CD4-positive, alpha-beta T cell treated with Interleukin-6 at 100 ng/mL for 8 hours (primary cell): ENCODE data around the gene TMEM52B.

ENCODE experiments used
- DNase-seq: peaks from one replicate; pipeline ENCODE4 v3.0.0-alpha.2; 2020; ENCODE audit warnings: mixed read lengths, low spot score

Gene TMEM52B

DNA sequence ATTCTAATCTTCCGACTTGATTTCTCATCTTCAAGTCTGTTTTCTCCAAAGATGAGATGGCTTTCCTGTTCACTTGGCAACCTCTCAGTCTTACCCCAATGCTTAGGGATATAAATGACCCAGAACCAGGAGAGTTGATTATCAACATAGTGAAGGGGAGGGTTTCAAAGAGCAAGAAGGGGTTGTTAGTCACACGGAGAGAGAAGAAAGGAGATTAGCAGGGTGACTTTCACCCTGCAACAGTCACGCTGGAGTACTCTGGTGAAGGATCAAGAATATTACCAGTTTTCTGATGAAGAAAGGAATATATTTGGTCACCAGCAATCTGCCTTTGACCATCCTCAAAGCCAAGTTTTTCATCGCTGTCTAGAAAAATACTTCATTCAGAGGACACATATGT is at the start of gene TMEM52B:
Gene TMEM52B (plus strand): TSS at position 212 of the 400 bp plus-strand sequence. CDS start 543 bp downstream, outside the sequence.
- DNase-seq: no peak

DNA sequence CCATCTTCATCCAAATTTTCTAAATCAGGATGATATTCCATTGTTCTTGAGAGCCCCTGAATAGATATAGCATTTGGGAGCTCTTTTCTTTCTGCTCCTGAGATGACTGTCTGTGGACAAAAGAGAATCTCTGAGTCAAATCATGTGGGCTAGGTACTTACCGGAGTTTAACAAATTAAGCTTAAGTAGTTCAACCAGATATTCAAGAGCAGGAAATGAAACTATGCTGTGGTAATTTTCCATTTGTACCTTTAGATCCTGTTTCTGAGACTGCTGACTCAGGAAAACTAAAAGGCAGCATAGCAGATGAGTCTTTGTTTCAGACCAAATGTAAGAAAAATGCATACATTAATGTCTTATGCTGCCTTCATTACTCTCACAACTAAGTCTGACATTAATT is 48.8 kb upstream of the TMEM52B start, which contains the start of gene CLEC7A:
Gene CLEC7A (minus strand): TSS at position 158 of the 400 bp plus-strand sequence. CDS start 117 bp downstream, at position 41.
- DNase-seq: peak; percentile 3

DNA sequence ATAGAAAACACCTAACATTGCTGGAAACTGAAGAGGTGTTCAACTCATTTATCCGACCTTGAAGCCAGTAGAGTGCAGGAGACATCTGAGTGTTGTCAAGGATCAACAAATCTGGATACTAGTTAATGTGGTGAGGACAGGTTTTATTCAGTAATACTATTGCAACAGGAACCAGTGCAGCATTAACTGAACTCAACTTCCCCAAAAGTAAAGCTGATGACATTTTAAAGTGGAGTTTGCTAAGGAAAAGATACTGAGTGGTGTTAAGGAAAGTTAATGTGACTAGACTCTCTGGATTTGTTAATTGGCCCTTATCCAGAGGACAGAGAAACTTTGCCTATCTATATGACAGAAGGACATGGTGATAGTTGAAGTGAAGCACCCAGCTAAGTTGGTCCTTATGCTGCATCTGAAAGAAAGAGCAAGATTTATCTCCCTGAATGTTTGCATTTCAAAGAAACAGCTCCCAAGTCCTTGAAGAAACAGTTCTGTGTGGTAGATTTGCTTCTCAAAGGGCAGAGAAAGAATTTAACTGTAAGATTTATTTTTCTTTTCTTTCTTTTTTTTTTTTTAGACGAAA is 47.6 kb upstream of the TMEM52B start:
- no peak for DNase-seq

DNA sequence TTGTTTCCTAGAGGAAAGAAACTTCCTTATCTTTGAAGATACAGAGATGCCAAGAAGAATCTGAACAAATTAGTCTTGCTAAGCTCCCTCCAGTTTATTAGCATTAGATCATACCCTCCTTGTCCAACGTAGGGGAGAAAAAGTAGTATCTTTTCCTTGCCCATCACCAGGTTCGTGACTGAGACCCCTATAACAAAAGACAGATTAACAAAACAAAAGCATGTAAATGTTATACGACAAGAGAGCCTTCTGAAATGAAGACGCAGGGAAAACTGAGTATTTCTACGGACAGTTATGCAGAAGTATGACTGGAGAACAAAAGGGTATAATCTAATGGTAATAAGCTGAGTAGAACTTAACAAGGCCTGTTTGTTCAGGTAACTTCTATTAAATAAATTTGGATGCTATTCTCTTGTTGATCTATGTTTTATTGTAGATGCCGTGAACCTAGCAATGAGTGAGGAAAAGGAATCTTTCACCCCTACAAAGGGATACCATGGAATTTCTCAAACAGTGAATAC is 45.9 kb upstream of the TMEM52B start:
- no peak for DNase-seq

DNA sequence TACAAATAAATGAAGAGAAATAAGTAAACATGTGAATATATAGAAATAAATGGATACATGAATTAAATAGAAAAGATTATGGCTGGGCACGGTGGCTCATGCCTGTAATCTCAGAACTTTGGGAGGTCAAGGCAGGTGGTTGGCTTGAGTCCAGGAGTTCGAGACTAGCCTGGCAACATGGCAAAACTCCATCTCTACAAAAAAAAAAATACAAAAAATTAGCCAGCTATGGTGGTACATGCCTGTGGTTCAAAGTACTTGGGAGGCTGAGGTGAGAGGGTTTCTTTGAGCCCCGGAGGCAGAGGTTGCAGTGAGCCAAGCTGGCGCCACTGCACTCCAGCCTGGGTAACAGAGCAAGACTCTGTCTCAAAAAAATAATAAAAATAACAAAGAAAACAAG is 43.7 kb upstream of the TMEM52B start:
- DNase-seq: no peak

DNA sequence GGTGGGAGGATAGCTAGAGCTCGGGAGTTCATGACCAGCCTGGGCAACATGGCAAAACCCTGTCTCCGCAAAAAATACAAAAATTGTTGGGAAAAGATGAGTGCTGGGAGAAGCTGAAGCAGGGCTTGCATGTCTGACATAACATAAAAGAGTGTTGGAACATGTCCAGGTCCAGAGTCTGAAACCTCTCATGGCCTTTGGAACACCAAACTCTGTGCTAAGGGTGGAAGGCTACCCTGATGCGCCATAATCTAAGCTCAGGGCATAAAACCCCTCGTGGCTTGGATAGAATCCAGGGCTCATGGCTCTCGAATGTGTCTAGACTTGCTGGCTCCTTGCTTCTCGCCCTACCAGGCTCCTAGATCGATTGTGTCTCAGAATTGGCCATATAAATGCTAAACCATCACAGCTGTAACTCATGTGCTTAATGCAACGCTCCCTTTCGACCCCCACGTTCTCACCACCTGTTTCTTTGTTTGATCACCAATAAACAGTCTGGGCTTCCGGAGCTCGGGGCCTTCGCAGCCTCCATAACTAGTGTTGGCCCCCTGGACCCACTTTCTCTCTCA is 42.1 kb upstream of the TMEM52B start:
- DNase-seq: no peak

DNA sequence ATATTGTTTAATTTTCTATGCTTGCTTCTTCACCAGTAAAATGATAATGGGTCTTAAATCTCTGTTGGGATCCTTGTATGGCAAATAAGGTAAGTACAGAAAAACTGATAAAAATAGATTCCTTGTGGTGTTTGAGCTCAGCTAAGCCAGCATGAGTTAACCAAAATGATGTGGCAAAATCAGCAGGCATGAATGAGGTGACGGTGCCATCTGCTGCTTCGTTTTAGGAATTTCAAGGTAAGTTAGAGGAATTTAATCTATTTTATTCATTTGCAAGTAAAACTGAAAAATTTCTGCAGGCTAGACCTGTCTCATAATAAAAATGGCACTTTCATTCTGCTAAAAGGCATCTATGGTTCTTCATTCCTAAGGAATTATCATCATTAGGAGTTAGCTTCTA is 38.8 kb upstream of the TMEM52B start:
- DNase-seq: peak; percentile 27

DNA sequence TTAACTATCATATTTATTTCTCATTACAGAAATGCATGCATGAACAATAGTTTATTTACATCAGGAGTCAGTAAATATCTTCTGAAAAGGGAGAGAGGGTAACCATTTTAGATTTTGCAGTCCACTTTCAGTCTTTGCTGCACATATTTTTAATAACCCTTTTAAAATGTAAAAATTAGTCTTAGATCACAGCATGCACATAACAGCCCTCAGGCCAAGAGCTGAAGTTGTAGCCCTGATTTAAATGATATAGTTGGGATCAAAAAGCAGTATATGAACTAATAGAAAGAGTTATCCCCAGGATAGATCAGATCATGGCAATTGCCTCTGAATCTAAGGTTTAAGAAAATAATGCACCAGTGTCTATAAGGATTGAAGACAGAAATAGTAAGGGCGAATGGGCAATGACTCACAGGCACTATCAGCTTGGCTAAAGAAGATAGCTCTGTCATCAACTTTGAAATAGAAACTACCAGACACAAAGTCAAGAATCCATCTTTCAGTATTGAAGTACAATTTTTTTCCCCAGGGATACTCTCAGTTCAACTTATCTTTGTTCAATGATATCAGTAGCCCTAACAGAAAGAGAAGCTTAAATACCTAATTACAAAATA is 35.7 kb upstream of the TMEM52B start:
- no peak for DNase-seq

DNA sequence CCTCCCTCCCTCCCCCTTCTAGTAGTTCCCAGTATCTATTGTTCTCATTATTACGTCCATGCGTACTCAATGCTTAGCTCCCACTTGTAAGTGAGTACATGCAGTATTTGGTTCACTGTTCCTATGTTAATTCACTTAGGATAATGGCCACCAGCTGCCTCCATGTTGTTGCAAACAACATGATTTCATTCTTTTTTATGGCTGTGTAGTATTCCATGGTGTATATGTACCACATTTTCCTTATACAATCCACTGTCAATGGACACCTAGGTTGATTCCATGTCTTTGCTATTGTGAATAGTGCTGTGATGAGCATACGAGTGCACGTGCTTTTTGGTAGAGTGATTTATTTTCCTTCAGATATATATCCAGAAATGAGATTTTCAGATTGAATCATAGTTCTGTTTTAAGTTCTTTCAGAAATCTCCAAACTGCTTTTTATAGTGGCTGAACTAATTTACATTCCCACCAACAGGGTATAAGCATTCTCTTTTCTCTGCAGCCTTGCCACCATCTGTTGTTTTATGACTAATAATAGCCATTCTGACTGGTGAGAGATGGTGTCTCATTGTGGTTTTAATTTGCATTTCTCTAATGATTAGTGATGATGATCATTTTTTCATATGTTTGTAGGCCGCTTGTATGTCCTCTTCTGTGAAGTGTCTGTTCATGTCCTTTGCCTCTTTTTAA is 31.0 kb upstream of the TMEM52B start:
- DNase-seq: no peak

DNA sequence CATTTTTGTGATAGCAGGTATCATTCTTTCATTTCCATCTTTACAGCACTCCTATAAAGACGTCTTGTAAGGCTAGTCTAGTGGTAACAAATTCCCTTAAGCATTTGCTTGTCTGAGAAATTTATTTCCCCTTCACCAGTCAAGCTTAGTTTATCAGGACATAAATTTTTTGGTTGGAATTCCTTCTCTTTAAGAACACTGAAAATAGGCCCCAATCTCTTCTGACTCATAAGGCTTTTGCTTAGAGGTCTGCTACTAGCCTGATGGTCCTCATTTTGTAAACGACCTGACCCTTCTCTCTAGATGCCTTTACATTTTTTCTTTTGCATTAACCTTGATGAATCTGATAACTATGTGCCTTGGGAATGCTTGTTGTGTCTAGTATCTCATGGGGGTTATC is 27.2 kb upstream of the TMEM52B start:
- DNase-seq: no peak

DNA sequence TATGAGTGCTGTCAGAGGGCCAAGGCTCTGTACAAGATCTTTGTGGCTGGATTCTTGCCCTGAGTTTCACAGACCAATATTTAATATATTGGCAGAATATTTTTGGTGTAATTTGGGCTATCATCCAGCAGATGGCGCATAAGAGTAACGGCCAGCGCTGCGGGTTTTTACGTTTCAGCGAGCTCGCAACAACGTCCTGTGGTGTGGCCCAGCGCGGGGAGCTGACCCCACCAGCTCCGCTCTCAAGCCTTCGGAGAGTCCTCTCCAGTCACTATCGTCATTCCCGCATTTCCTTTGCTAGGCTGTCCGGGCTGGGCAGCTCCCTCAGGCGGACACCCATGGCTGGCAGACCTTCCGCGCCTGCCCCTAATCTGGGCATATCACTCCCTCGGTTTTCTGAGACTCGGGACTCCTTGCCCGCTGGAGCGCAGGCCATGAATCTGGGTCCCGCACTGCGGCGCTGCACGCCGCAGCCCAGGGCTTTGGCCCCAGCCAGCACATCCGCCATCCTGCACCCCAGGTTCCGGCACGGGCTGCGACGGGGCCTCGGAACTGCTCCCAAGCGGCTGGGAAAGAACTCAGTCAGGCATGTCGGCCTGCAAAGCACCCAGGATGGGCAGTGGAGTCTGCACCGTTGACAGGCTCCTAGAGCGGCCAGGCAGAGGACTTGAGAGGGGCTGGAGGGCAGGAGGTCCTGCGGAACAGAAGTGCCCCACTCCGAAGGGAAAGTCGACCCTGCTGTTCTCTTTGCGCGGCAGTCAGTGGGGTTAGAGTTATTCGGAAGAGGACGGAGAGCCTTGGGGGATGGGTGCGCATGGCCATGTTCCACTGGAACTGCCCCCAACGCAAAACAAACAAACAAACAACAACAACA is 25.3 kb upstream of the TMEM52B start:
- peak; percentile 51 for DNase-seq

DNA sequence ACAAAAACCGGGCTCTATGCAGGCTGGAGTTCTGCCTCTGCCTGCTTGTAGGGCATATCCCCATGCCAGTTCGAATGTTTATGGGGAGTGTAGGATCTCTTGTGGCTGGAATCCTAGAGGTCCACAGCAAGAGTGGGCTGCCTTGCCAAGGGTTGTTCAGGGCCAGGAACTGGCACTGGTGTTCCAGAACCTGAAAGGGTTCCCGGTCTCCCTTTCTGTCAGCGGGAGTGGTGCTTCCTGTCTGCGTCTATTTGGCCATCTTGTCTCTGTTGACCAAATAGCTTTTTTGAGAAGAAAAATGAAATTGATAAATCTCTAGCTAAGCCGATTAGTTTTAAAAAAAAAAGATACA is 24.7 kb upstream of the TMEM52B start:
- DNase-seq: no peak

DNA sequence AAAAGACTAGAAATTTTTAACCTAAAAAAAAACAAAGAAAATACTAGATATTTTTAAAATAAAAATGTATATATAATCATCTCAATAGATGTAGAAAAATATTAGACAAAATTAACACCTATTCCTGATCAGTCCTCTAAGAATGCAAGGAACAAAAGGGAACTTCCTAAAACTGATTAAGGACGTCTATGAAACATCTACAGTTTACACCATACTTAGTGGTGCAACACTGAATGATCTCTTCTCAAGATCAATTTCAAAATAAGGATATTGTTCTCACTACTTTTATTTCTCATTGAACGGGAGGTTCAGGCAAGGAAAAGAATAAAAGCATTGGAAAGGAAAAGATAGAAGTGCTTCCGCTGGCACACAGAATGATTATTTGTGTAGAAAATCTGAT is 22.9 kb upstream of the TMEM52B start:
- DNase-seq: no peak

DNA sequence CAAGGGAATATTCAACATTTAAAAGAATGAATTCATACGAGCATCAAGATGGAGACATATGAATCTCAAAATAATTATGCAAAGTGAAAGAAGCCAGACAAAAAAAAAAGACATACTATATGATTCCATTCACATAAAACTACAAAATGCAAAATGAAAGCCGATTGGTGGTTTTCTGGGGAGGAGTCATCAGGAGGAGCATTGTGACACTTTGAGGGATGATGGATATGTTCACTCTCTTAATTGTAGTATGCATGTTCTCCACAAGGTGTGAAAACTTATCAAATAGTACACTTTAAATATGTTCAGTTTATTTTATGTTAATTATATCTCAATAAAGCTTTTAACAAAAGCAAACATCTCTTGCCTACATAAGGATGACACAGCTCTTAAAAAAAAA is 20.4 kb upstream of the TMEM52B start:
- DNase-seq: no peak

DNA sequence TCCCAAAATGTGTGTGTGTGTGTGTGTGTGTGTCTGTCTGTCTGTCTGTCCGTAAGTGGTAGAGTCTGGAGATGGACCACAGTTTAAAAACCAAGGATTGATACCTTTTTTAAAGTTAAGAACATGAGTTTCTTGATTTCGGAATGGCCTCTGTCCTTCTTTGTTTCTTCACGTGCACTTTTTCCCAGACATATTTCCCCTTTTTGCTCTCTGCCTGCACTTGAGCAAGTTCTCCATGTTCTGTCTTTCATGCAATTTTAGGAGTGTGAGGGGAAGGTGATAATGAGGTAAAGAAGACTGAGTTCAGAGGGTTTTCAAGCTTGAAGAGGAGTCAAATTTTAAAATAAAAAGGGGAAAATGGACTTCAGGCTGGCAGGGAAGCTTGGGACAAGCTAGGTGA is 19.6 kb upstream of the TMEM52B start:
- no peak for DNase-seq

DNA sequence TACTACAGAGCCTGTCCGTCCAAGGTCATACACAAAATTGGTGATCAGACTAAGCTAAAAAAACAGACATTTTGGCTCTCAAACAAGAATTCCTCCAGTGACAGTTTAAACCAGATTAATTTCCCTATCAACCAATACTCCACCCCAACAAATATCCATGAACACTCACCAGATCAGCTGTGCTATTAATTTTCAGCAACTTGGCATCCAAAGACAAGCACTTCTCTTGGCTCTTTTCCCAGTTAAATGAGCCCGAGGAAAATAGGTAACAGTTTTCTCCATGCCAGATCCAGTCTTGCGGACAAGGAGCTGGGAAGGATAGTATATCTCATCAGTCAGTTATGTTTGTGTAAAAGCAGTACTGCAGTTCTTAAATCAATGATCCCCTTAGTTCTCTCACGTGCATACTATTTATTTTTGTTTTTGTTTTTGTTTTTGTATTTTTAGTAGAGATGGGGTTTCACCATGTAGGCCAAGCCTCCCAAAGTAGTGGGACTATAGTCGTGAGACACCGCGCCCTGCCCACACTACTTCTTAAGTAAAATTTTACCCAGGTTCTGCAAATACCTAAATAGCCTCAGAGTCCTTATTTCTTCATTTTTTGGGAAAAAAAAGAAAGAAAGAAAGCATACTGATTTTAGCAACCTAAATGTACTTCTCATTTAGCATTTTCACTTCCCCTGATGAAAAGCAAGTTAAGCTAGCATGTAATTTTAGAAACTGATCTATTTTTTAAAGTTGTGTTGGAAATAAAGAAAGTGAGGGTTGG is 18.0 kb upstream of the TMEM52B start:
- no peak for DNase-seq

DNA sequence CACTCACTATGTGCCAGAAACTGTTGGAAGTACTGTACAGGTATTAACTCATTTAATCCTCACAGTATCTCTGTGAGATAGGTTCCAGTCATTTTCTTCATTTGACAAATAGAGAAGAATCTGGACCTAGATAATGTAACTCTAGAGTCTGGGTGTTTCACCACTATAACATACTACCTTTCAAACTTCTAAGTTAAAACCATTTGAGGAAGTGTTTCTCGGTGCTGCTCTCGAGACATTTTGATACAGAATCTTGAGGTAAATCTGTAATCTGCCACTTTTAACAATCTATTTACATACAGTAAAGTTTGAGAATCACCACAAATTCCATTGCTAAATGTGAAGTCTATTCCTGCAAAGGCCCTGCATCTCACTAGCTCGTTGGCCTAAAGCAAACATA is 15.7 kb upstream of the TMEM52B start:
- no peak for DNase-seq

DNA sequence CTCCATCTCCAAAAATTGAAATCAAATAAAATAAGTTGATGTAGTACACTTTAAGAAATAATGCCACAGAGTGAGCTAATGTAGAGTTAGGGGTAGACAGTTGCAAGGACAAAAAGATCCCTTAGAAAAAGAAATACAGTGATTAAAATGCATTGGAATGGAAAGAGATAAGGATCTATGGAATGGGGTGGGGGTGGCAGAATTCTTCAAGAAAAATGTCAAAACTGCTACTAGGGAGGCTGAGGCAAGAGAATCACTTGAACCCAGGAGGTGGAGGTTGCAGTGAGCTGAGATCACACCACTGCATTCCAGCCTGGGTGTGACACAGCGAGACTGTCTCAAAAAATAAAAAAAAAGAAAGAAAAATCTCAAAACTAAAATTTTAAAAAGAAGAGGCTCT is 13.4 kb upstream of the TMEM52B start:
- no peak for DNase-seq

DNA sequence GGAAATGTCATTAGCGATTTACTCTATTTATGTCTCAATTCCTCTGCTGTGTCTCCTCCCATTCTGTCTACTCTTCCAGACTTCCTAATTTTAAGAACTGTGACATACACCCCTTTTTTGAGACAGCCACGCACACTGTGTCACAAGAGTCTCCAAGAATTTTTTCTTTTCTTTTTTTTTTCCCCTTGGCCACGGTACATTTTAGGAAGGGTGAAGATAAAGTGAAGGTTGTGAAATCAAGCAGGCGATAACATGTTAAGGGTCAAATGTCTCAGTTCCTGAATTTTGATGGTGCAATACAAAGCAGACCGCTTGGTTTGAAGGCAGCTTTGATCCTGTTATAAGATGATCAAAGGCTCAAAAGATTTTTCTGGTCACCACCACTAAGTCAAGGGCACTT is 11.2 kb upstream of the TMEM52B start:
- no peak for DNase-seq

DNA sequence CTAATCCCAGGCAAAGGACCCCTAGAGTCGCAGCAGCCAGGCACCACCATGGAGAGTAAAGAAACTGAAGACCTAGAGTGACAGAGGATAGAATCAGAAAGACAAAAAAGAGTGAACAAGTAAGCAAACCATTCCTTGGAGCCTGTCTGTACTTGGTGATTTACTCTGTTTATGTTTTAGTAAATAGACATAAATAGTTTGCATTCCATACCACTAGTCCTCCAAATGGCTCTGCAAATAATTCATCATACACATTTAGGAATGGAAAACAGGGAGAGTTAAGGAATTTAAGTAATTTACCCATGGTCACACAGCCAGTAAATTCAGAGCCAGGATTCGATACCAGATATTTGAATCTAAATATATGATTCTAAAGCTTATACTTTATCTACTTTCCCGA is 9.7 kb upstream of the TMEM52B start:
- DNase-seq: no peak

DNA sequence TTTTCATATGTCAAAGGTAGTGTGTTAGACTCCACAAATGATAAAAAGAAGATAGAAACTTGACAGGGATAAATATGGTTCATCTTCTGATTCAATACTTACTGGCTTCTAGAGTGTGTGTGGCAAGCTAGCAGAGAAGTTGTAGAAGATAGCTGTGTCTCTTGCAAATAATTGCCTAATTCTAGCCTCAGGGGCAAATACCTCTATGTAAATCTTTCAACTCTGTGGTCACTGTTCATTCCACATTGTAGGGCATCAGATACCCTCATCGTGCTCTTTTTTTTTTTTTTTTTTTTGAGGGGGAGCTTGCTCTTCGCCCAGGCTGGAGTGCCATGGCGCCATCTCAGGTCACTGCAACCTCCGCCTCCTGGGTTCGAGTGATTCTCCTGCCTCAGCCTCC is 8.6 kb upstream of the TMEM52B start:
- DNase-seq: no peak
